DMS53 (cell line): ENCODE results near the gene ADAMTS14.
A peak's percentile ranks its signal among the peaks of the same experiment; 100 is the strongest.

Source experiments
- DNase-seq: peaks from one replicate; lab custom pipeline; 2025; lab: John Stamatoyannopoulos, UW

Gene ADAMTS14

GRCh38 chr10:70784471-70784870, 112.2 kb downstream of the ADAMTS14 start:
- no peak for DNase-seq

GRCh38 chr10:70785190-70785589, 112.9 kb downstream of the ADAMTS14 start, which contains the start of gene TBATA:
Gene TBATA, minus strand, starts transcription at chr10:70785377. Its CDS starts 1,998 bp downstream, at chr10:70783379.
- no peak for DNase-seq

DNA sequence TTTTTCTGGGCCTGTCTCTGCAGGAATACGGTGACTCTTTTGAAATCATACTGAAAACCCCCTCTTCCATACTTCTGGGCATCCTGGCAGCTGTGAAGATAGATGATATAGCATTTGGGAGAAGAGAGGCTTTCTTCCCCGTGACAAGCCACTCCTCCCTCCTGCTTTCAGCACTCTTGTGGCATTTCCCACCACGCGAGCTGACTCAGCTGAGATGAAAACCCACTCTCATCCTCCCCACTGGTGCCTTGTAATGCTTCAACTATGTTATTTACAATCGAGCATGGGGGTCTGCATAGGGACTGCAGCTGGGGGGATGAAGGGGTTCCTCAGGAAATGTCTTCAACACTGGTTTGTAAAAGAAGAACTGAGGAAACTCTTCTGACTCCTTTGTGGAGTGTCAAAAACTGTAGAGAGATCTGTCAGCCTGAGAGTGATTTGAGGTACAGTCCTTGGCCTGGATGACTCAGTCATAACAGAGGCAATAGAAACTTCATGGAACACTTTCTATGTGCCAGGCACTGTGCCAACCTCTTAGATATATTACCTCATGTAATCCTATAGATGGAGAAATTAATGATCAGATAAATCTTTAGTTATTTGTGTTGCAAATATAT, 114.6 kb downstream of the ADAMTS14 start:
- DNase-seq: no peak

DNA sequence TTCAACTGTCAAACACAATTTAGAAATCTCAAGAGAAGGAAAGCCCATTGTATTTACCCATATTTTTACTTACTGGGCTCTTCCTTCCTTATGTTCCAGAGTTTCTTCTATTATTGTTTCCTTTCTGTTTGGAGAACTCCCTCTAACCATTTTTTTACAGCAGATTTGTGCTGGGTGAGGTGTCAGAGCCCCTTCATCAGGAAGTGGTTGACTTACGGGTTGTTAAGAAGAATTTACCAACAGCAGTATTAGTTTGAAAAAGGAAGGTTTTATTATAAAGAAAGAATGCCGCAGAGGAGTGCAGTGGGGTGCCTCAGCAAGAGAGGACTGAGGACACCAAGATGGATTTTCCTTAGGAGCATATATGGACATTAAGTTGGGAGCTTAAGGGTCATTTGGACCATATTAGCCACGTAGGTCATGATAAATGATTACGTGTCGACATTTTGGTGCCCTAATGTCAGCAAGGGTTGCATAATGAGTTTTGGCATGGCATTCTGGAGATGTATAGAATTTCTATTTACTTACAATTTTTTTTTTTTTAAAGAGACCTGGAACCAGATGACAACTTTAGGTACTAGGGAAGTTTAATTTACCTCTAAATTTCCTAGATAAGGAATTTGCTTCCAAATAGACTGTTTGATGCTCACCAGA, 119.2 kb downstream of the ADAMTS14 start:
- no peak for DNase-seq

DNA sequence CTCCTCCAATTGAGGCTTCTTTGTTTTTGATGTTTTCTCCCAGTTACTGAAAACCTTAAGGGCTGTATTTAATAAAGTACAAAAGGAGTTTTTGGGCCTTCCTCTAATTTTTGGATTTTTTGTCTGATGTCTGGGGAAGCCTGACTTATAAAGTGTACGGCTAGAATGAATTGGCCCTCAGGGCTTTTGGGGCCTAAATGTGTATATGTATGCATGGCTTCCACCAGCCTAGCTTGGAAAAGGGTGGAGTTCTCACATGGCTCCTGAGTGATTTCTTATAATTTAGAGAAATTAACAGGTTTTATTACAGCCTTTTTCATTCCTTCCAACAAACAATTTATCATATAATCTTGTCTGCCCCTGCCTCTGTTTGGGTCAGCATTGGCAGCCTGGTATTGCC, 123.3 kb downstream of the ADAMTS14 start:
- no peak for DNase-seq

- DNase-seq: no peak
These were observed 125.5 kb downstream of the ADAMTS14 start for GRCh38 chr10:70797840-70798239.

DNA sequence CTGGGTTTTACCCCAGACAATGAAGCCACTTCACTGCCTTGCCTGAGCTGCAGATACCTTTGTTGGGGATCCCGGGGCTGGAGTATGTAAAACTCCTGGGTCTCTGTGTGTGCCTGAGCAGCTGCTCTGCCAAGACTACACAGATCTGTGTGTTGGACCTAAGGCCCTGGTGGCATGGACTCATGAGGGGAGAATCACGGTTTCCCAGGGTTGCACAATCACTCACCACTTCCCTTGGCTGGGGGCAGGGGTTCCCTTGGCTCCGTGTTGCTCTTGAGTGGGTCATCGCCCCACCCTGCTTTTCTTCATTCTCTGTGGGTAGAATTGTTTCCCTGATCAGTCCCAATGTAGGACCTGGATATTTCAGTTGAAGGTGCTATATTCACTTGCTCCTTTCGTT, 126.8 kb downstream of the ADAMTS14 start:
- no peak for DNase-seq

GRCh38 chr10:70801854-70802253, 129.5 kb downstream of the ADAMTS14 start:
- no peak for DNase-seq

- peak; percentile 90 for DNase-seq
These were observed 131.6 kb downstream of the ADAMTS14 start for GRCh38 chr10:70803775-70804420.

- peak; percentile 79 for DNase-seq
These were observed 132.1 kb downstream of the ADAMTS14 start for GRCh38 chr10:70804421-70804808.

DNA sequence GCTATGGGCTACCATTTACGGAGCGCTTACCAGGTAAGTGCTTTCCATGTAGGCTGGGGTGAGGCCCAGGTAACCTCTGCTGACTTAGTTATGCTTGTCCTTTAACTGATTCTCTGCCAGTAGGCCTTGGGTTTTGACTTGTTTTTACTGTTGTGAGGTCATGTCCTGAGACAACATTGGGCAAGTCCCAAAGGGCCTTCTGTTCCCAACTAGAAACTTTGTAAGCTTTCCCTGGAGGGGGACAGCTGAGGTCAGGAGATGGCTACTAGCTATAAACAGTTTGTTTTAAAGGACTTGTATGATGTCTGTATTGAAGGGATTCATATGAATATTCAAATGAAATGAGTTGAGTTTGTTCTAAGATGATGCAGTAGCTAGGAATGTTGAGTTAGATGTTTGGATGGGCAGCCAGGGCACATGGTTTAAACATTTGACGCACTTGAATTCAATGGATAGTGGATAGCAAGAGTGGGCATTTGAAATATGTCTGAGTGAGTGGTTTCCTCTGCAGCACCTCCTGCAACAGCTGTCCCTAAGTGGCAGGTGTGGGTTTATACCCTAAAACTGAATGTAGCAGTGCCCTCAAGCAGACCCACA, 133.4 kb downstream of the ADAMTS14 start:
- no peak for DNase-seq

- DNase-seq: no peak
These were observed 134.5 kb downstream of the ADAMTS14 start for GRCh38 chr10:70806841-70807240.

DNA sequence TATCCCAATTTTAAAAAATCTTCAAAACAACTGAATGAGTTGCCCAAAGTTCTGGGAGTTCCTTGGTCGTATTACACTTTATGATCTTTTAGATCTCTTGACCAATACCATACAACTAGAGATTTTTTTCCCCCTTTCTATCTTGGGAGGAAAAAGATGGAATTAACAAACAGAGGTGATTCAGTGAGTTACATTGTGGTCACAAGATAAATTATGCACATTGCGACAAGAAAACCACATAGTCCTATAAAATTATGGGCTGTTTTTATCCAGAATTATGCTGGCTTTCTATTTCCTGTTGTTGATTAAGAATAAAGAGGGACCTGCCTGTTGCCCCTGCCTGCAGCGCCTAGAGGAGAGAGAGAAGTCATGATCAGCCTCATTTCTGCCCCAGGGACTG, 135.2 kb downstream of the ADAMTS14 start:
- no peak for DNase-seq

DNA sequence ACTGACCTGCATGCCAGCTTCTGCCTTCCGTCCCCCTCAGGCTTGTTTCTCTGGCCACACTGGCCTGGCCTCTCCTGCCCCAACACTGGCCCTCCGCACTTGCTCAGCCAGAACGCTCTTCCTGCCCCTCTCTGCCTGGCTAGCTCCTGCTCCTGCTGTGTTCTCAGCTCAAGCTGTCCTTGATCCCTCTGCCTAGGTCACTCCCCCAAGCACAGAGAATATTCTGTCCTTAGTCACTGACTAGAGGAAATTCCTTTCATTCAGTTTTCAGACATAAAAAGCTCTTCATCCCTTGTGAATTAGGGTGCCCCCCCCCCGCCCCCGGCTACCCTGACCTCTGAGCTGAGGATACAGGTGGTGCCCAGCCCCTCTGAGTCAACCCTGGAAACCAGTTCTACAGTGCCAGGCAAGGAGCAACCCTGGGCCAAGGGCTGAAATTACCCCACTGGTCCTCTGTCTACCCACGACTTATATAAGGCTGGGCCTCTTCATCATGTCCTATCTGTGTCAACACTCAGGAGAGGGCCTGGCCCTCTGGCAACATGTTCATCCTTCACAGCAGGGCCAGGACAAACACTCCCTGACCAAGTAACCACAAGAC, 136.8 kb downstream of the ADAMTS14 start:
- peak; percentile 34 for DNase-seq

DNA sequence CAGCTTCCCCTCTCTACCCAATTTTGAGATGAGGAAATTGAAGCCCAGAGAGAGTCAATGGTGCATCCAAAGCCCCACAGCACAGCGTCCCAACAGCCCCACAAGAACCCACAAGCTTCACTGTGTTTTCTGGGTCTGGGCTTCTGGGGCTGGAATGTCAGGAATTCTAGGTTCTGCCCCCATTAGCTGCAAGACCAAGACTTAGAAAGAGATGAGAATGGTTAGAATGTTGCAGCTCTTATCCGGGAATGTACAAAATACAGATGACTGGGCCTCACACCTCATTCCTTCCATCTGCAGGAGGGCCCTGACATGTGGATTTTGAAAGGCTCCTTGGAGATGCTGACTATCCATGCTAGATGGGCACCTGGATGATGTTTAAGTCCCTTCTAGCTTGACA, 137.4 kb downstream of the ADAMTS14 start:
- no peak for DNase-seq

- DNase-seq: no peak
These were observed 138.7 kb downstream of the ADAMTS14 start for GRCh38 chr10:70810967-70811366.

GRCh38 chr10:70811881-70812280, 139.6 kb downstream of the ADAMTS14 start:
- peak; percentile 34 for DNase-seq
